IPS-NIHi7 (cell line): Measurements from ENCODE around the gene RBBP8NL.
A peak's percentile ranks its signal among the peaks of the same experiment; 100 is the strongest.

Experiments used
- DNase-seq: peaks from one replicate; pipeline ENCODE4 v3.0.0; 2012; ENCODE audit warnings: mixed read lengths; ENCODE audit errors: extremely low spot score

Gene RBBP8NL

DNA sequence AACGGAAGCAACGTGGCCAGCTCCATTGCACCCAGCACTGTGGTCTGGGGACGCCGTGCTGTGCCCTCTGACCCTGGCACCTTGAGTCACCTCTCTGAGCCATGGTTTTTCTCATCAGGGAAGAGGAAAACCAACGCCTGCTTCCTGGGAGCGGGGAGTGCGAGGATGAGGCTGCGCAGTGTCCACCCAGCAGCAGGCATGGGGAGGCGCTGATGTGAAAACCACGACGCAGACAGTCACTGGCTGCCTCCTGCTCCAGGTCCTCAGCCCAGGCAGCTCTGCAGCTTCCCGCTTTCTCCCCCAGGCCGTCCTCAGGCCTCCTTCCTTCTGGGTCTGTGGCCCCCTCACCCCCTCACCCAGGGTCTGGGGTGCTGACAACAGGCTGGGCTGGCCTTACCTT is 34.5 kb upstream of the RBBP8NL start:
- no peak for DNase-seq

GRCh38 chr20:62461157-62461556 is 33.8 kb upstream of the RBBP8NL start:
- DNase-seq, result no peak

DNA sequence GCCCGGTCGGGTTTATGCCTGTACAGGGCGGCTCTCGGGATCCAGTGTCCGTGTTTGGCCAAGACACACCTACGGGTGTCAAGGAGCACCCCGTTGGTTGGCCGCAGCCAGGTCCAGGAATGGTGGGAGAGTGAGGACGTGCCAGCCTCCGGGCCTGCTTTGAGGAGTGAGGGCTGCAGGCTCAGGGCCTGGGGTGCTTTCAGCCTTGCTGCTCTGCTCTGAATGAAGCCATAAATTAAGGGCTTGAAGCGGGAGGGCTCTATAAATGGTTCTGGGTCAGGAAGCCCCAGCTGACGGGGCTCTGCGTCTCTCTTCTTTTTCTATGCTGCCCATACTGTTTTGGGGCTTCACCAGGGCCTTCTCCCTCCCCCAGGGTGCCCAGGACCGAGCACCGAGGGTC is 33.3 kb upstream of the RBBP8NL start:
- no peak for DNase-seq

DNA sequence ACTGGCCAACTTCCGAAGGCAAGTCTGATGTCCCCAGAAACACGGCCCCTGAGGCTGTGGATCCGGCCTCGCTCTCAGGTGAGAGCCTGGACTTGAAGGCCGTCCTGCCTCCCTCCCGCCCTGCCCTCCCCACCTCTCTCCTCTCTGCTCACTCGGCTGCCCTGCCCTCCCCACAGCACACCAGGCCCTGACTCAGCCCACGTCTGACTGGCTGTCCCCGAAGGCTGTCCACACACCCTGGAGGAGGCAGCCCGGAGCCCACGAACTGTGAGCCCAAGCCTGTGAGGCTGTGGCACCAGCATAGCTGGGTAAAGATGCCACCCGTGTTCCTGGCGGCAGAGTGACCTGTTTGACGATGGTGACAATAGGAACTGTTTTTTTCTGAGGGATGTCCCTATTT is 32.1 kb upstream of the RBBP8NL start:
- DNase-seq, result no peak

GRCh38 chr20:62458275-62459251 is 31.2 kb upstream of the RBBP8NL start:
- no peak for DNase-seq

DNA sequence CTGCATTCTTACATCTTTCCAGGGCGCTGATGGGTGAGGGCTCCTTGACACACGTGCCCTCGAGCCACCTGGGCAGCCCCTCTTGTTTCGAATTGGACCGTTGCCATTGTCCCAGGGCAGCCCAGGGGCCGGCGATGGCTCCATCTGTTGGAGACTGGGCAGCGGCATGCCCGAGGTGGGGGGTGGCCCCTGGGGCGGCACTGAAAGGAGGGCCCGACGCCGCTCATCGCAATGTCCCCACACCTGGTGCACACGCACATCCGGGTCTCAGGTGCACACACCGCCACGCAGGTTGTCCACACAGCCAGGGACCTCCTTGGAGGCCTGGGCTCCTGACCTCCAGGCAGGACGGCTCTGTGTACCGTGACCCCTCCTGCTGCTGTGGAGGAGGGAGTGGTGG is 30.5 kb upstream of the RBBP8NL start:
- no peak for DNase-seq

- DNase-seq, result no peak
These were observed 29.8 kb upstream of the RBBP8NL start for GRCh38 chr20:62457098-62457497.

- no peak for DNase-seq
These were observed 28.6 kb upstream of the RBBP8NL start for GRCh38 chr20:62455929-62456328.

- peak; percentile 58 for DNase-seq
These were observed 27.7 kb upstream of the RBBP8NL start for GRCh38 chr20:62454904-62455636.

DNA sequence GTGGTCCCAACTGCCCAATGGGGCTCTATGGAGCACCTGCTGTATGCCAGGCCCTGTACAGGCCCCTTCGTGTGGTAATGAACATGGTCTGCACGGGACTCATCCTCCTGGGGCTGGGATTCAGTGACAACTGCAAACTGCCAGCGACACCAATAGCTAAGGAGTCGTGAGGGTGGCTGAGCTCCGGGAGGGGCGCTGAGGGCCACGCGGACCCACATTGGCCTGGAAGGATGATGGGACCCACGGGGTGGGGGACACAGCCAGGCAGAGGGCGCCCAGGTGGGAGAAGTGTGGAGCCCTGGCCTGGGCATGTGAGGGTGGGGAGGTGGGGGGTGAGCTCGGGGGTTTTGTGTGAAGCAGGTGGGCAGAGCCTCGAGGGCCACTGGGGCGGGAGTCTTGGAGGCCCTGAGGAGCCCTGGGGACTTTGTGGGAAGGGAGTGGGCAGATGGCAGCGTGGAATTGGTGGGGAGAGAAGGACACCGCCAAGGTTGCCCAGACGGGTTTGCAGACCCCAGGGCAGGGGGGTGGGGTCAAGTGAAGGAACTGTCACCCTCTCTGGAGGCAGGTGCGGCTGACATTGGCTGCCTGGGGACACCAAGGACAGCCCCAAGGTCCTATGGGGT is 26.0 kb upstream of the RBBP8NL start:
- DNase-seq, result no peak

- no peak for DNase-seq
These were observed 25.2 kb upstream of the RBBP8NL start for GRCh38 chr20:62452475-62453095.

GRCh38 chr20:62451970-62452369 is 24.6 kb upstream of the RBBP8NL start:
- DNase-seq, result no peak

DNA sequence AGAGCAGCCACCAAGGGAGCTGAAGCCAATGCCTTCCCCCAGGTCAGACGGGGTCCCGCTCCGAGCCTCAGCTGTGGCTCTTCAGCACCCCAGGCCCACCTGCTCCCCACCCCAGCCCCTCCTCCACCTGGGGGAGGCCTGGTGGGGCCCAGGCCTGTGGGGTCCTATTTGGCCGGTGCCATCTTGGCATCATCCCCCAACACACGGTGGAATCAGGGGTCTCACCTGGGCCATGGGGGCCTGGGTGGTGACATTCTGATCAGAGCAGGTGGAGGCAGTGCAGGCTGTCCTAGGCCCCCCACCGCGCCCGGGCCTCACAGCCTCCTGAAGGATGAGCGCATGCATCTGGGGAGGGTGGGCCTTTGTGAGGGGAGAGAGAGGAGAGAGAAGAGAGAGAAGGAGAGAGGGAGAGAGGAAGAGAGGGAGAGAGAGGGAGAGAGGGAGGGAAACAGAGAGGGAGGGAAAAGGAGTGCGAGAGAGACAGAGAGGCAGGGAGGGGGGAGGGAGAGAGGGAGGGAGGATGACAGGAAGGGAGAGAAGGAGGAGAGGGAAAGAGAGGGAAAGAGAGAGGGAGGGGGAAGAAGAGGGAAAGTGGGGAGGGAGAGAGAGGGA is 23.9 kb upstream of the RBBP8NL start:
- DNase-seq, result no peak

- no peak for DNase-seq
These were observed 22.8 kb upstream of the RBBP8NL start for GRCh38 chr20:62449951-62450691.

DNA sequence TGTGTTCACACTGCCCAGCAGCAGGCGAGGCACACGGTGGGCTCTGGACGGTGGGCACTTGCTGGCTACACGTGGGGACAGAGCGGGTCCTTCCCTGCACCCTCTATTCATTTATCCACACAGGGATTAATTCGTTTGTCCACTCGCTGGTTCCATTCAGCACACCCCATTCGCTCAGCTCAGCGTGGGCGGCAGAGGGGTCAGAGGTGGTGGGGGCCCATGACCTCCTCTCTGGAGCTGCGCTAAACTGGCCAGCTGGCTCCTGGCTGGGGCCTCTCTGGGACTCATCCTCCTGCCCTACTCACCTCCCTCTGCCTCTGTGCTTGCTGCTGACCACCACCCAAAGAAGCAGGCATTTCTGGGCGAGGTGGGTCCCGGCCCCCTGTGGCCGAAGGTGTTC is 21.4 kb upstream of the RBBP8NL start:
- no peak for DNase-seq

- DNase-seq, result no peak
These were observed 20.7 kb upstream of the RBBP8NL start for GRCh38 chr20:62448038-62448437.

DNA sequence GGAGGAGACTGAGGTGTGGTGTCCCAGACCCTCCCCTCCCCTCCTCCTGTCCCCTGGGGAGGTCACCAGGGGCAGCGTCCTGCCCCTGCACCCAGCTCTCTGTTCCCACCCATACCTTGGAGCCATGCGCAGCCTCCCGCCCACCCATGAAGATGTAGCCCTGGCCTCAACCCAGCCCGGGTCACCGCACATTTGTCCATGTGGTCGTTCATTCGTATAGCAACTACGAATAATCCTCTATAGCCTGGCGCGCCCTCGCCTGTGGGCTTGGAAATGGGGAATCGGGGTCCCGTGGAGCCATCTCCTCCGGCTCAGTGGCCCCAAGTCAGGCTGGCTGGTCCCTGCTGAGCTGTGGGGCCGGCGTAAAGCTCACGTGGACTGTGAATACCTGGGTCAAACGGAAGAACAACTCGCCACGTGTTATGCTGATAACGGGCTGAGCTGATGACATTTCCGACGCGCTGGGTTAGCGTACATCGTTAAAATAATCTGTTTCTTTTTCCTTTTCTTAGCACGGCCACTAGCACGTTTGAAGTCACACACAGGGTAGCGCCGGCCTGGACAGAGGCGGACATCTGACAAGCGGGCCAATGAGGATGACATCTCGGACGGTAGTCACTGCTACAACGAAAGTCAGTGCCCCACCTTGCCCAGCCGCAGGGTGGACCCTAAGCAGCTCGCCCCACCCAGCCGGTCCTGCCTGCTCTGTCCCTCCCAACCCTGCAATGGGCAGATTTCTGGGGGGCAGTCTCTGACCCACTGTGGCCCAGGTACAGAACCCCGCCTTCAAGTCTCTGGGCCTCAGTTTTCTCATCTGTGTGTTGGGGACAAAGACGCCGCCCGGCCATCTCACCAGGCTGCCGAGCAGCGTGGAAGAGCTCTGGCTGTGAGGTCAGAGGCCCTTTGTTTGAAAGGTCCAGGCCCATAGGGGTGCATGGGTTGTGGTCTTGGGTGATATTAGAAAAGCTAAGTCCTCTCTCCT is 19.8 kb upstream of the RBBP8NL start:
- DNase-seq, result no peak

DNA sequence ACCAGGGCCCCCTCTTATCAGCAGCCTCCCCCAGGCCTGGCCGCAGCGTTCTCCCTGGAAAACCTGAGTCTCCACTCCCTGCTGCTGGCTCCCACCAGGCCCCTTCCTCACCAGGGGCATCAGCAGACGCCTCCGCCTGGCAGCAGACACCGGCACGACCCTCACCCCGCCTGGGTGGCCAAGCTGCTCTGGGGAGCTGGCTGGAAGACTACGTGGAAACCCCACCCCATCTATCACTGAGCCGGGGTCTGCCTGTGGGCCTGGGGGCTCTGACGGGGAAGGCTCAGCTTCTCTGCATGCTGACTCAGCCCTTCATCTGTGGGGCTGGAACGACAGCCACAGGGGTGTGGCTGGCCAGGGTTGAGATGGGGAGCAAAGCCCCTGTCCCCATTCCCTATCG is 19.1 kb upstream of the RBBP8NL start:
- no peak for DNase-seq

DNA sequence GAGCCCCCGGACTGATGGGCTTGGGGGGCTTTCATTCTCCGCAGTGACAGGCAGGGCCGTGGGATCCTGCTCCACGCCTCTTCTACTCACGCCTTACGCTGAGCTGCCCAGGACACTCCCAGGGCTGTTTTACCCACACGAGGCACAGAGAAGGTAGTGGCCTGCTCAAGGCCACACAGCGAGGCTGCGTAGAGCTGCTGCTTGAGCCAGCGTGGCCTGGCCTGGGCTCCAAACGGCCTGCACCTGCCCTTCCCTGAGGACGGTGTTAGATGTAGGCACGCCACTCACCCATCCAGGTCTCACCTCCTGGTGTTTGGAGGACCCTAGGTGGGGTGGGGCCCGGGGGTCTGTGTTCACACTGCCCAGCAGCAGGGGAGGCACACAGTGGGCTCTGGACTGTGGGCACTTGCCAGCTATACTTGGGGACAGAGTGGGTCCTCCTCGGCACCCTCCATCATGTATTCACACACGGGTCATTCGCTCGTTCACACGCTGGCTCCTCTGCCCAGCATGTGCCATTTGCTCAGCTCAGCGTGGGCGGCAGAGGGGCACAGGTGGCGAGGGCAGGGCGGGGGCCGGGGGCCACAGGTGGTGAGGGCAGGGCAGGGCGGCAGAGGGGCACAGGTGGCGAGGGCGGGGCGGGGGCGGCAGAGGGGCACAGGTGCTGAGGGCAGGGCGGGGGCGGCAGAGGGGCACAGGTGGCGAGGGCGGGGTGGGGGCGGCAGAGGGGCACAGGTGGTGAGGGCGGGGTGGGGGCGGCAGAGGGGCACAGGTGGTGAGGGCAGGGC is 18.4 kb upstream of the RBBP8NL start:
- no peak for DNase-seq
